22Rv1 (cell line): ENCODE data around the gene PPM1F.
"Not testable (repeated sequence)": the region's sequence is repeated elsewhere in the genome, so short reads cannot be mapped to it uniquely, and the experiment has no call there.

Experiments
- H3K27ac ChIP-seq: fragments of 450-650 bp; 2 replicates; pipeline ENCODE4 v1.5.1; 2017
- ZFX ChIP-seq: fragments of 450-650 bp; IDR thresholded peaks from 2 replicates; pipeline ENCODE4 v1.6.1; 2017; ENCODE audit warnings: antibody characterized with exemption, borderline replicate concordance
- TF ChIP-seq, protein P1 (sequence below): fragments of 450-650 bp; IDR thresholded peaks from 2 replicates; pipeline ENCODE4 v1.5.1; 2017; ENCODE audit warnings: mild to moderate bottlenecking

PPM1F gene

DNA sequence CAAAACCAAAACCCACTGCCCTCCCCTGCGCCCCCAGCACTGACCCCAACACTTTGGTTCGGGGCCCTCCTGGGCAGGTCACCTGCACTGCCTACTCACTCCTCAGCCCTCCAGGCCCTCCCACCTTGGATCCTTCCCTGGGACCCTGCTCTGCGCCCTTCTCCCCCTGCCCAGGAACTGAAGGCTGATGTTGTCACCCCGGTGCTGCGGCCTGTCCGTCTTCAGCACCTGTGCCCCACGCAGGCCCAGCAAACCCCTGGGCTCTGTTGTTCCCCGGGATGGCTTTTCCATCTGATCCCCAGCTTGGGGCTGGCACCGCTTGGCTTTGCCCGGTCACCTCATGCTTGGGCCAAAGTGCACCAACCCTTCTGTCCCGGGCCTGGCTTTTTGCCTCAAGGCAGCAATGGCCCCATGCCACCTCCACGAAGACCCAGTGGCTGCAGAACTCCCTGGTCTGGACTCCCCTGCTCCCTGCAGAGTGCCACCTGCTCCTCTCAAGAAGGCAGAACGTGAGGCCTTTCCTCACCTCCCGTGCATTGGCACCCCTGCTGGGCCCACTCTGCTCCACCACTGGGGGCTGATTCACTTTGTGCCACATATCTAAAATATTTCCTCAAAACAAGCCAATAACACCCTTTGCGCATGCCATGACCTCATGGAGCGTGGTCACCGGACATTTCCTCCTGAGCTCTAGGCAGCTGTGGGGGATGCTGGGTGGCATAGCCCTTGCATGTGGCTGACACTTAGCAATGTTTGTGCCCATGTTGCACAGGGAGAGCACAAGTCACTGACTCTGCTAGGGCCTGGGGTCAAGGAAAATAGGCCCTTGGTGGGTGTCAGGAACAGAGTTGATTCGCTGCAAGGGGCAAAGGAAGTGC lies 8.8 kb downstream of the PPM1F start:
- H3K27ac ChIP-seq = no peak overlapping the region
- TF ChIP-seq, protein P1, sequence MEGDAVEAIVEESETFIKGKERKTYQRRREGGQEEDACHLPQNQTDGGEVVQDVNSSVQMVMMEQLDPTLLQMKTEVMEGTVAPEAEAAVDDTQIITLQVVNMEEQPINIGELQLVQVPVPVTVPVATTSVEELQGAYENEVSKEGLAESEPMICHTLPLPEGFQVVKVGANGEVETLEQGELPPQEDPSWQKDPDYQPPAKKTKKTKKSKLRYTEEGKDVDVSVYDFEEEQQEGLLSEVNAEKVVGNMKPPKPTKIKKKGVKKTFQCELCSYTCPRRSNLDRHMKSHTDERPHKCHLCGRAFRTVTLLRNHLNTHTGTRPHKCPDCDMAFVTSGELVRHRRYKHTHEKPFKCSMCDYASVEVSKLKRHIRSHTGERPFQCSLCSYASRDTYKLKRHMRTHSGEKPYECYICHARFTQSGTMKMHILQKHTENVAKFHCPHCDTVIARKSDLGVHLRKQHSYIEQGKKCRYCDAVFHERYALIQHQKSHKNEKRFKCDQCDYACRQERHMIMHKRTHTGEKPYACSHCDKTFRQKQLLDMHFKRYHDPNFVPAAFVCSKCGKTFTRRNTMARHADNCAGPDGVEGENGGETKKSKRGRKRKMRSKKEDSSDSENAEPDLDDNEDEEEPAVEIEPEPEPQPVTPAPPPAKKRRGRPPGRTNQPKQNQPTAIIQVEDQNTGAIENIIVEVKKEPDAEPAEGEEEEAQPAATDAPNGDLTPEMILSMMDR = no peak
- no peak for TF ChIP-seq ZFX

DNA sequence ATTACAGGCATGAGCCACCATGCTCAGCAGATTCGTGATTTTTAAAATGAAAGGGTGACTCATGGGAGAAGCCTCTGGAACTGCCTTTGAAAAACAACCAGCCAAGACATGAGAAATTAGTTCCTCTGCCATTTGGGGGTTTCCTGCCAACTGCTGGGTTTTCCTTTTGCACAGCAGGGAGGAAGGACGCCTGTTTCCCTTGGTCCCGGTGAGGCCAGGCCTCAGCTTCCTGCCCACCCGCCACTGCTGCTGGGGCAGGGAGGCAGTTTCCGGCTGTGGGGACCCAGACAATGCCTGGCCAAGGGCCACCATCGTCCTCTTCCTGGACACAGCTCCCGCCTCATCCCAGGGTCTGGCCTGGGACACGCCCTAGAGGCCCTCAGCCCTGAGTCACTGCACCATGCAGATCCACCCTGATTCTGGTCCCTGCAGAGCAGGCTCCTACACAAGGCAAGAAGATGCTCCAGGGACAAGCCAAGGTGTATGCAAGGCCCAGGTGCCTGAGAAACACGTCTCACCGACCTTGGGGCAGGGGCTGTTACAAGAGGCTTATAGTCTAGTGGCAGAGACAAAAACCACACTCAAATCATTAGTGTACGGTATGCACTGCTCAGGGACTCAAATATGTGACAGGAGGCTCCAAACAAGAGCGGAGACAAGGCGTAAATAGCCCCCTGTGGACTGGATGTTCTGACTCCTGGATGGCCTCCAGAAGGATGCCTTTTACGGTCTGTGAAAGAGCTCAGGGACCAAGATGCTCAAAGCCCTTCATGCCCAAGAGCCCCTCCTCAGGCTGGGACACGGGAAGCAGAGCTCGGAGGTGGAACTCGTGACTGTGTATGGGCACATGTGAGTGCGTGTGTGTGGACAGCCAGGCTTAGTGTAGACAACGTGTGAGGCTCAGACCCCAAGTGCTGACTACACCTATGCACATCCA lies 10.0 kb downstream of the PPM1F start:
- no peak overlapping the region for H3K27ac ChIP-seq
- TF ChIP-seq, protein P1 = no peak
- no peak for TF ChIP-seq ZFX

DNA sequence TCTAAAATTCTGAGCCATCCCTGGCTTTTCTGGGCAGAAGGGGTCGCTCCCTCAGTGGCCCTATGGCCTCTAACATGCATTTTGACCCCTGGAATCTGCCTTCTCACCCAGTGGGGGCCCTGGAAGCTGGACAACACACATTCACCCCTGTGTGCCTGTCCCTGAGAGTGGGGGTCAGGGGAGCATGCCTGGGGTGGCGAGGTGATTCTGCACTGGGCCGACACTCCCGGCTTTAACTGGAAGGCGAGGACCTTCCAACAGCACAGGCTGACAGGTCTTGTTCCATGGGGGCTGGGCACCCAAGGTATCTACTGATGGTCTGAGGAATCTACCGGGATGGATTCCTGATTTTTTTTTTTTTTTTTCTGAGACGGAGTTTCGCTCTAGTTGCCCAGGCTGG lies 10.7 kb downstream of the PPM1F start:
- H3K27ac ChIP-seq = no peak overlapping the region
- TF ChIP-seq ZFX = no peak
- TF ChIP-seq, protein P1 = no peak

DNA sequence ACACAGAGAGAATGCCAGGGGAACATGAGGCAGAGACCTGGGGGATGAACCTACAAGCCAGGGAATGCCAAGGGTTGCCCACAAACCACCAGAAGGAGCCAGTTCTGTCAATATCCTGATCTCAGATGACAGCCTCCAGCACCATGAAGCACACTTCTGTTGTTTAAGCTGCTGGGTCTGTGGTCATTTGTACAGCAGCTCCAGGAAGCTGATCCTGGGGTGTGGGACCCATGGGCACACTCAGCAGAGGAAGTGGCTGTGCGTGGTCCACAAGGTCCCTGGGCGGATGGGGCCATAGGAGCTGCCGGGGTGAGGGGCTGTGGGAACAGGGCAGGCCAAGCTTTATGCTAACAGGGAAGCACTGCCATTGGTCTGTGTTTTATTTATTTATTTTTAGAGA lies 12.1 kb downstream of the PPM1F start:
- TF ChIP-seq, protein P1 = no peak
- TF ChIP-seq ZFX = no peak
- H3K27ac ChIP-seq = no peak overlapping the region

DNA sequence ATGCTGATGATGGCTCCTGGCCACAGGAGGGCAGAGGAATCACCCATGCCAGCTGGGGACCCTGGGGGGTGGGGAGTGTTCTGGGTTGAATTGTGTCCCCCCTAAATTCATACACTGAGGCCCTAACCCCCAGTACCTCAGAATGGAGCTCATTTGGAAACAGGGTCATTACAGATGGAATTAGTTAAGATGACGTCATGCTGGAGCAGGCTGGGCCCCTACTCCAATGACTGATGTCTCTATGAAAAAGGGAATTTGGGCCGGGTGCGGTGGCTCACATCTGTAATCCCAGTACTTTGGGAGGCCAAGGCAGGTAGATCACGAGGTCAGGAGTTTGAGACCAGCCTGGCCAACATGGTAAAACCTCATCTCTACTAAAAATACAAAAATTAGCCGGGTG lies 12.7 kb downstream of the PPM1F start:
- H3K27ac ChIP-seq = not testable (repeated sequence)

DNA sequence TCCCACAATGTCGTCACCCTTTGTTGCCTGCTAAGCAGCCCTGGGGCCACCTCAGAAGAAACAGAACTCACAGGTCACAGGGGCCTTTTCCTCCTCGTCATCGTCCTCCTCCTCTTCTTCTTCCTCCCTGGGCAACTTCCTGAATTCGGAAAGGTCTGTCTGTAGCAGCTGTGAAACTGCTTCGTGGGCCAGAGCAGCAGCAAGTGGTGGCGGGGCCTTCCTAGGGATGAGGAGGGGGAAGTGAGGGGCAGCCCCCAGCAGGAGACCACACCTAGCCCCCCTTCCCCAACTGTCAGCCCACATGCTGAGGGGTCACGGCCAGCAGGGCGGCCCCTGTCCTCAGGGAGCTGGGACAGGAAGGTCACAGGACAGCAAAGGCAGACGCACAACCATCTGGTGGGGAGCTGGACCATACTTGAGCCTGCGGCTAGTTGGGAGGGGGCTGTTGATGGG lies 13.2 kb downstream of the PPM1F start:
- no peak overlapping the region for H3K27ac ChIP-seq
- TF ChIP-seq, protein P1 = no peak
- TF ChIP-seq ZFX = no peak

DNA sequence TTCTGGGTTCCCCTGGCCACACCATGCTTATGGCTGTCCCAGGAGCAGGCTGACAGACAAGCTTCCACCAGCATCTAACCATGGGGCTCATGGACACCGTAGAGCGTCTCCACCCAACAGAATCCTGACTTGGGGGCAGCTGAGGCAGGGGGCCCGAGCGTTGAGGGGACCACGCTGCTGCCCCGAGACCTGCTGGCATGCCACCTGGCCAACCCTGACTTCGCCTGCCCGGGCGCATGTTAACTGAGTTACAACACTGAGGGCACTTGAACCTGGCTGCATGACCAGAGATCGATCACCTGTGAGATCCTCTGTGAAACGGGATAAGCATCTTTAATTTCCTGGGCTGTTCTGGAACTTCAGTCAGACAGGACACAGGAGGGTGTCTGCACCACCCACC lies 13.7 kb downstream of the PPM1F start:
- H3K27ac ChIP-seq = peak overlapping the region; percentile 78
- no peak for TF ChIP-seq ZFX
- TF ChIP-seq, protein P1 = no peak
